Omental fat pad (tissue), 4 donors: ENCODE results near the gene GRM4. TPM values are rescaled to one million over a fixed set of nuclear protein-coding genes. Genes with fewer than 3 reads are reported as not detected.

Source experiments
- ATAC-seq: fragments of 150-250 bp; one replicate; pipeline ENCODE4 v1.9.1; 2016; ENCODE audit warnings: mild to moderate bottlenecking, moderate library complexity; ENCODE audit not compliant: low FRiP score
- DNase-seq: peaks from one replicate; pipeline ENCODE4 v3.0.0-alpha.2; 2019; ENCODE audit warnings: low spot score
- CTCF ChIP-seq, 3 donors: fragments of 450-650 bp; IDR thresholded peaks; one replicate each; pipeline ENCODE4 v1.5.1; 2016 to 2017; ENCODE audit warnings: antibody characterized with exemption in 3 of 3, mild to moderate bottlenecking in 3 of 3, moderate library complexity in 2 of 3
- total RNA-seq, 4 donors: library from RNA; depleted of rRNA; stranded (reverse); fragments of >200 nt; gene quantifications; one replicate each; pipeline ENCODE4 v1.1.0, GENCODE V29; 2016

GRM4 gene
- total RNA-seq, 4 donors from 2014 or later = 0.60 TPM; not detected in 3

- no peak for TF ChIP-seq CTCF (IDR thresholded peaks at IDR 0.05)
- DNase-seq (no peak), ATAC-seq (no peak)
Measured at GRCh38 chr6:34170346-34170745, 24.5 kb upstream of the GRM4 start.

- DNase-seq (no peak), ATAC-seq (no peak)
Measured at GRCh38 chr6:34169897-34170296, 24.0 kb upstream of the GRM4 start.

GRCh38 chr6:34161857-34162515 lies 16.1 kb upstream of the GRM4 start:
- ATAC-seq (no peak), DNase-seq (no peak)
- no peak for TF ChIP-seq CTCF (IDR thresholded peaks at IDR 0.05)

More at GRCh38 chr6:34169897-34170296, 24.0 kb upstream of the GRM4 start:
- no peak for TF ChIP-seq CTCF (IDR thresholded peaks at IDR 0.05)

- TF ChIP-seq CTCF (IDR thresholded peaks at IDR 0.05) = no peak
- ATAC-seq = no peak
- DNase-seq = no peak
Measured at GRCh38 chr6:34159844-34160243, 14.0 kb upstream of the GRM4 start.

GRCh38 chr6:34158876-34159275 lies 13.0 kb upstream of the GRM4 start:
- no peak for TF ChIP-seq CTCF (IDR thresholded peaks at IDR 0.05)
- no peak for DNase-seq

GRCh38 chr6:34157851-34158250 lies 12.0 kb upstream of the GRM4 start:
- no peak for ATAC-seq
- no peak for TF ChIP-seq CTCF (IDR thresholded peaks at IDR 0.05)
- DNase-seq = no peak

More at GRCh38 chr6:34158876-34159275, 13.0 kb upstream of the GRM4 start:
- ATAC-seq = no peak

- DNase-seq (no peak), ATAC-seq (no peak)
- TF ChIP-seq CTCF (IDR thresholded peaks at IDR 0.05) = no peak
Measured at GRCh38 chr6:34157236-34157830, 11.4 kb upstream of the GRM4 start.
